ENCODE results near the gene DCDC2.
"Not testable (repeated sequence)": the region's sequence is repeated elsewhere in the genome, so short reads cannot be mapped to it uniquely, and the experiment has no call there.

Gene DCDC2

DNA sequence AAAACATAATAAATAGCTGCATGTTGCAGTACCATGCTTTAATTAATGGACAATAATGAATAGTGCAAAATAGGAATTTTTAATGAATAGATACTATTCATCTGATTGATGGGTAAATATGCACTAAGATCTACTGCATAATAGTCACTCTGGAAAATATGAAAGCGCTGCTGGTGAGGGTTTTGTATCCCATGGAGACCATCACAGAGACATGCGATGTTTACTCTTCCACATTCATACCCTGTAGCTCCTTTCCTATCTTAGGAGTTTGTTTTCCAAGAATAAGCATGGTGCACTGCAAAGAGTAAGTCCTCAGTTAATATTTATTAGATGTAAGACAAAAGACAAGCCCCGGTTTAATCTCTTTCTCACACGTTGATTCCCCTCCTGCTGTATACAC is 150.4 kb downstream of the DCDC2 start:
- DNase-seq, result no peak

DNA sequence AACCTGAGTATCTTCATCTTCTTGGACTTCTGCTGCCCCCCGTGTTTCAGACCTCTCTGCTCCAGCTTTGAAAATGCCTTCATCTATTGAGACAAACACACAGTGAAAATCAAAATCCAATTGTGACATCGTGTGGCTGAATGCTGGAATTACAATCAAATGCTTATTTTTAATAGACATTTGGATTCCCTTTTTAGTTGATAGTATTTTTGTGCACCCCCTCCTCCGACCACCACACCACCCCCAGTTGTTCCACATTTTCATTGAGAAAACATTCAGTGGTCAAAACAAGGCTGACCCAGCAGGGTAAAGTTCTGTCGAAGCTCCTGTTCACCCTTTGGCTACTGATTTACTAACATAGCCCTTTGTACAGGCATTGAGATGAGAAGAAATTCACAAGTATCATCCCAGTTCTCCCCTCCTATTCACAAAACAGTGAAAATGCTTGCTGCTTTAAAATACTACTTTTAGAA is 152.8 kb downstream of the DCDC2 start:
- no peak for DNase-seq

GRCh38 chr6:24204113-24204512 is 153.7 kb downstream of the DCDC2 start:
- DNase-seq, result not testable (repeated sequence)

DNA sequence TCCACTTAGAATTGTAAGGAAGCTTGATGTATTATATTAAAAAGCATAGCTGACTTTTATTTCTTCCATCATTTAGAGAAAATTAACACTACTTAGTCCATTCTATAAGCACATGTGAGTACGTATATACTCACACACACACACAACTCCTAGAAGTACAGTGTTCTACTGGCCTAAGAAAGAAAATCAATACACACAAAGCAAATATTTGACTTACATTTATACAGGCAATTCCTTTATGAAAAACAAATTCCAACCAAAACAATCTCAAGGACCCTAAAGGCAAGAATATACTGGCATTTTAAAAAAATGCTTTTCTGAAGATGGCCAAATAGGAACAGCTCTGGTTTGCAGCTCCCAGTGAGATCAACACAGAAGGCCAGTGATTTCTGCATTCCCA is 160.0 kb downstream of the DCDC2 start:
- DNase-seq, result no peak

GRCh38 chr6:24195836-24196597 is 161.8 kb downstream of the DCDC2 start:
- DNase-seq, result no peak

DNA sequence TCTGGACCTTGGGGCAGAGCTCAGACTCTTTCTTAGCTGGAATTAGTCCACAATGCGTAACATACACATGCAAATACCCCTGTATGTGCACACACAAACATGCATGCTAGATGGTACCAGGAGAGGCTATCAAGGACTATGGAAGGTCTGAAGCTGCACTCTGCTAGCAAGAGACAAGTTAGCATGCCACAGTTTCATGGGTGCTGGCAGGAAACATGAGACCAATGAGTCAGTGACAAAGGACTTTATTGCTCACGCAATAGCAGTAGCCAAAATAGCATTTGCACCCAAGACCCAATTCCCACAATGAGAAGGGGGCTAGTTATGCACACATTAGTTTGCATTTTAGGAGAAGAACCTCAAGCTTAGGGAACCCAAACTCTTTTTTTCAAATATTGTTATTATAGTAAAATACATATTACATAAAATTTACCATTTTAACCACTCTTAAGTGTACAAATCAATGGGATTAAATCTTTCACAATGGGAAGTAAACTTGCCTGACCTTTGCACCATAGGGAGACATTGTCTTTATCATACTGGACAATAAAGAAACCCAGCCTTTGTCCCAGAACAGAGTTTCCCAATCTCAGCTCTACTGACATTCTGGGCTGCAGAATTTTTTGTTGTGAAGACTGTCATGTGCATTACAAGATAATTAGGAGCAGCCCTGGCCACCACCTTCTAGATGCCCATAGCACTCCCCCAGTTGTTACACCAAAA is 162.7 kb downstream of the DCDC2 start:
- no peak for DNase-seq

DNA sequence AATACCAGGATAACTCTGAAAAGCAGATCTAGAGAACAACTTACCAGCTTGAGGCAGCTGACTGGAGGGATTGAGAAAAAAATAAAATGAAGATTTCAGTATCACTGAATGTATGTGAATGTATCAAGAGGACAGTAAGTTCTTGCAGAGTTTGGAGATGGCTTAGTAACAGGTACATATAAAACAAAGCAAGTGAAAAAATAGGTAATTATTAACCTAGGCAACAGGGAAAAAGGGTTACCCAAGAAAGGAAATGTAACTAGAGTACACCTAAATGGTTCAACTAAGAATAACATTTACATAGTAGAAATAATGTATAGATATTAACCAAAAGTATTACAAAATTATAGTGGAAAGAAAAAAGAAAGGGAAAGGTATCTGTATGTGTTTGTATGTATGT is 164.5 kb downstream of the DCDC2 start:
- DNase-seq, result no peak

DNA sequence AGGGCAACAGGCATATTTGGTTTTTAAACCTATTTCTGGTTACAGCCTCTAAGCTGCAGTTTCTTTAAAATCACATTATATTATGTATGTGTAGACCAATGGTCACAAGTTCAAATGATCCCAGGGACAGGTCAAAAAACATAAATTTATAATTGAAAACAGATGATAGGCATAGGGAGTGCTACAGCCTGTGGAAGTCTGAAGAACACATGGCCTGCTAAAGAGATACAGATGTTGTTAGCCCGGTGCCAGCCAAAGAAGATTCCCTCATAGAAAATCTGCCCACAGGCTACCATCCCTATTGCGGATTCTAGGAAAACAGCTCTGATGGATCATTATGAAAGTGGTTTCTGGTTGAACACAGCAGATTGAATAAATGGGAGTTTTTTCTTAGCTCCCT is 166.5 kb downstream of the DCDC2 start:
- DNase-seq, result no peak

GRCh38 chr6:24188578-24189080 is 169.2 kb downstream of the DCDC2 start:
- DNase-seq, result no peak

DNA sequence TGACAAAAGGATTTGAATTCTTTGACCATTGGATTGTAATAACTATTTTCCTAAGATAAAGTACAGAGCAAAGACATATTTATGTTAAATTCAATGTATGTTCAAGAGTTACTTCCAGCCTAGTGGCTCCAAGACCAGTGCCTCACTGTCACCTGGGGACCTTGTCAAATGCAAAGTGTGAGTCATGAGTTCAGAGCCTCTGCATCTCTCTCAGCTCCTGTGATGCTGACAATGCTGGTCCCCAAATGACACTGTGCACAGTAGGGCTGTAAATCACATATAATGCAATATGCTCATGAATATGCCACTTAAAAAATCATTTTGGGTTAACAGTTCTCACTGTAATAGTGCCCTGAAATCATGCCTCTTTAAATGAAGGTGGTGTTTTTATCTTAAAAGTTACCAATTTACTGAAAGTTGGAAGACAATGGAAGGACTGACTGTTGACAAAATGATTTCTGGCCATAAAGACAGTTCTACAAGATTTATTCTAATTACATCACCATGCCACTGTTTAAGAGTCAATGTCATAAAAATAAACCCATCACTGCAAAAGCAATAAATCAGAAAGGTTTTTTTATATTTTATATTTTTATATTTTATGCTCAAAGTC is 169.8 kb downstream of the DCDC2 start:
- no peak for DNase-seq

DNA sequence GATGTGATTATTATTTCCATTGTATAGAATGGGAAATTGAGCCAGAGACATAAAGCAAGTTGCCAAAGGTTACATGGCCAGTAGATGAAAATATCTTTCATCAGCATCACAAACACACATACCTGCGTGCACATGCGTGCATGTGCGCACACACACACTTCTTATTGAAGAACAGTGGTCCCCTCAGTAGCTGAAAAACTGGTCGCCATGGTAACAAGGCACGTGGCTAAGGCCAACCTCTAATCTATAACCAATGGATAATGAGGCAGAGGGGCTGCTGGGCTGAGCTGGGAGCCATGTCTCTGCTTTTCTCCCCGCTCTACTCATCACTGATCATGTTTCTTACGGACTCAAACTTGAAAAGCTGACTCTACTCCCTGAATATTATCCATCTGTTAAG is 171.5 kb downstream of the DCDC2 start:
- DNase-seq, result no peak

GRCh38 chr6:24183584-24183983 is 174.3 kb downstream of the DCDC2 start:
- DNase-seq, result no peak

DNA sequence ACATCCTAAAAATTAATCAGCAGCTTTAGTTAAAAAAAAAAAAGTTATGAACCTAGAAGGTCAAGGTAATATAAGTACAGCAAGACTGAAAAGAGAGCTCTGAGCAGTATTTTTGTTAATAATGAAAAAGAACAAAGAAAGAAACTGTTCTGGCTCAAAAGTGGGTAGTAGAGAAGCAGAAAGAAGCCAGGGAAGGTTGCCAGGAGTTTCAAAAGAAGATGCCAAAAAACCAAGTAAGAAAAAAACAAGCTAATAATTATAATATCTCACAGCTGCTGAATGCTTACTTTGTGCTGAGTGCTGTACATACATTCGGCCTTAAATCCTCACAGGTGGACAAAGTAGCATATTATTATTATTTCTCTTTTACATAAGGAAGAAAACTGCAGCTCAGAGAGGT is 200.0 kb downstream of the DCDC2 start:
- no peak for DNase-seq

DNA sequence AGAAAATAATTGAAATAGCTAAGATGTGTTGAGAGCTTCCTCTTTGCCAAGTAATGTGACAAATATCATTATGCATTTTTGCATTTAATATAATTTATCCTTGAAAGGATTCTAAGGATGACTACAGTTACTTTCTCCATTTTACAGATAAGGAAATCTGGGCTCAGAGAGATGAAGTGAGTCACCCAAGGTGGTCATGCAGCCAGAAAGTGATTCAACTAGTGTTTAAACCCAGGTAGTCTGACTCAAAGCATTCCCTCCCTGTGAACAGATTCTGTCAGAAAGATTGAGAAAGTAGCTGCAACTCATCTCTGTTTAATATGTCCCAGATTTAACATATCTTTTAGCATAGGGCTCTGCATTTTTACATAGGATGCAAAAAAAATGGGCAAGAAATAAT is 203.7 kb downstream of the DCDC2 start:
- no peak for DNase-seq

GRCh38 chr6:24152014-24152413 is 205.8 kb downstream of the DCDC2 start:
- no peak for DNase-seq

- no peak for DNase-seq
Observed at GRCh38 chr6:24149836-24150235, 208.0 kb downstream of the DCDC2 start.

GRCh38 chr6:24149296-24149695 is 208.6 kb downstream of the DCDC2 start:
- DNase-seq, result no peak

DNA sequence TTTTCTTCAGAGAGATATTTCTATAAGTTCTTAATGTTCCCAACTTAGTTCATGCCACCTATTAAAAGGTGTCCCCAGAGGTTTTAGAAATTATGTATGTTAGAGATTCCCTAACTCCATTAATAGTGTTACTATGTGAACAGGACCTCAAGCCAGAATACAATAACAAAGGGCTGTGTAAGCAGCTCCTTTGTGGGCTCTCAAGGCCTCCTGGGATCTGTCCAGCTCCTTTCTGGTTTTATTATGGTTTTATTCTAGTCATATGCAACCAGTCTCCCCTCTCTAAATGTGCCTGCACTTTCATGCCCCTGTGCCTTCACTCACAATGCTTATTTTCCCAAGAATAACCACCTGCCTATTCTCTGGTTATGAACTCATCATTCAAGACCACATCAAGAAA is 209.2 kb downstream of the DCDC2 start:
- no peak for DNase-seq

DNA sequence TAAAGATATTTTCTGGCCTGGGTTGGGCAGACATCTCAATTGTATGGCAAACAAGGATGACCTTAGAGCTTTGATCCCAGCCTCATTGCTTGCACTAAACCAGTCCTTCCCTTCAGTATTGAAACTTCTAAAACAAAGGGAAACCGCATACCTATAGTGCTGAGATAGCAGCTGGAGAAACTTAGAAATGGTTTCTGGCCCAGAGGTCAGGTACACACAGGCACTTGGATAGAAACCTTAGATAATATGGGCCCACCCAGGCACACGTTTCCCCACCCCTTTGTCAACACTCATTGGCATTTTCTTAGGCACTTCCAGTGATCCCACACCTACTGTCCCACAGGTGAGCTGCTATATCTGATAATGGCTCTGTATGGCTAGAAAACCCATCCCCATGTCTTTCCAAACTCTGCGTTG is 209.7 kb downstream of the DCDC2 start:
- no peak for DNase-seq

DNA sequence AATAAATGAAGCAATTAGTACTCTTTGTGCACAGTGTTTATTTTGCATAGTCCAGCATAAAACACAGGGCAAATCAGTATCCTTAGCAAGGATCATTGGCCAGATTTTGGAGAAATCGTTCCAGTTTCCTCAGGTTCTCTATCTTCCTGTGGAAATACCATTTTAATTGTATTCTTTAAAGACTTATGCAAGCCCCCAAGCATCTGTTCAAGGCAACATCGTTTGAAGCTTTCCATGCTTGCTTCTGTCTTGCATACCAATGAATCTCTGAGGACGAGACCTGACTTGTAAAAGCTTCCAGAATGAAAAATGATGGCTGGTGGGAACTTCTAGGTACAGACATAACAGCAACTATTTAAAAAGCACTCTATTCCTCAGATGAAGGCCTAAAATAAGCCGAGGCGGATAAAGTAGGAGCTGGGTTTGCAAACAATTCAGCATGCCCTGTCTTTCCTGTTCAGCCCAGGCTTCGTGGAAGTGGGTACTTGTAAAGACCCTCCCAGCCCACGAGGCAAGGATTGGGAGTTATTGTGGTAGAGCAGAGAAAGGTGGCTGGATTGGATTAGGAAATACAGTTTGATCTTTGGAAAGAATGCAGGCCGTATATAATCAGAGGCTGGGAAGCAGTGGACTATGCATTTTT is 210.2 kb downstream of the DCDC2 start:
- DNase-seq, result no peak

DNA sequence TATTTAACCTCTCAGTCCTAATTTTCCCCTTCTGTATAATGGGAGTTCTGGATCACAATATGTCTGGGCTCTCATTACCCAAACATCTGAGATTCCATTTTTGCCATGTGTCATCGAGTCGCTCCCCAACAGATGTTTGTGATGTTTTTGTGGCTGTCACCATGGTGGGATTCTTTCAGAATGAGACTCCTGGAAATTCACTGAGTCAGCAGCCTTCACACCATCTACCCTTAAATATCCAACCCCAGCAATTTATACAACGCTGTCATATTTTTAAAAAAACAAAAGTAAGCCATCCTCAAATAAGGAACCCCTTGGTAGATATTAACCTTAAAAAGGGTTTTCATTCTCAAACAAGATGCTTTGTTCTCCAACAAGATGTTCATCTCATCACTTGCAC is 211.0 kb downstream of the DCDC2 start:
- DNase-seq, result no peak

DNA sequence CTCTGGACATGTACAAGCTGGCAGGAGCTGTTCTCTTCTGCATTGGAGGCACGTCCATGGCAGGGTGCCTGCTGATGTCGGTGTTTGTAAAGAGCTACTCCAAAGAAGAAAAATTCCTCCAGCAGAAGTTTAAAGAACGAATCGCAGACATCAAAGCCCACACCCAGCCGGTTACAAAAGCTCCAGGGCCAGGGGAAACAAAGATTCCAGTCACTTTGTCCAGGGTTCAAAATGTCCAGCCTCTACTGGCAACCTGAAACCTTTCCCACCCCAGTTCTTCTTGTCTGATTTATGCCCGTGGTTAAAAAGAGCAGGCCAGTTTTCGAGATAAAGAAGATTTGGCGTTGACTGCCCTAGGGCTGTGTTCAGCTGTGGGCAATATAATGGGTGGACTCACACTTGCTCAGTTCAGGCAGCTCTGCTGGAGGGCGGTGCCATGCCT is 212.1 kb downstream of the DCDC2 start:
- DNase-seq, result no peak

DNA sequence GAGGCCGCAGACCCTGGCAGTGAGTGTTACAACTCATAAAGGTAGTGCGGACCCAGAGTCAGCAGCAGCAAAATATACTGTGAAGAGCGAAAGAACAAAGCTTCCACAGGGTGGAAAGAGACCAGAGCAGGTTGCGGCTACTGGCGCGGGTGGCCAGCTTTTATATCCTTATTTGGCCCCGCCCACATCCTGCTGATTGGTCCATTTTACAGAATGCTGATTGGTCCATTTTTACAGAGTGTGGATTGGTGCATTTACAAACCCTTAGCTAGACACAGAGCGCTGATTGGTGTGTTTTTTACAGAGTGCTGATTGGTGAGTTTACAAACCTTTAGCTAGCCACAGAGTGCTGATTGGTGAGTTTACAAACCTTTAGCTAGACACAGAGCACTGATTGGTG is 215.1 kb downstream of the DCDC2 start:
- DNase-seq, result not testable (repeated sequence)

Measured in stimulated activated naive CD4-positive, alpha-beta T cell treated with Interleukin-2 at 50 U/mL for 16 hours (primary cell).